Measurements from ENCODE around the gene PODXL2.

GRCh38 chr3:127604035-127604434 lies 24.9 kb upstream of the PODXL2 start:
- no peak for TF ChIP-seq POLR2A (IDR thresholded peaks at IDR 0.05)
- TF ChIP-seq CTCF (IDR thresholded peaks at IDR 0.05): no peak

Measured in uterus (tissue), 2 donors.